Measurements from ENCODE around the gene ALDH4A1.
"Not testable (repeated sequence)": the region's sequence is repeated elsewhere in the genome, so short reads cannot be mapped to it uniquely, and the experiment has no call there.

Gene ALDH4A1

DNA sequence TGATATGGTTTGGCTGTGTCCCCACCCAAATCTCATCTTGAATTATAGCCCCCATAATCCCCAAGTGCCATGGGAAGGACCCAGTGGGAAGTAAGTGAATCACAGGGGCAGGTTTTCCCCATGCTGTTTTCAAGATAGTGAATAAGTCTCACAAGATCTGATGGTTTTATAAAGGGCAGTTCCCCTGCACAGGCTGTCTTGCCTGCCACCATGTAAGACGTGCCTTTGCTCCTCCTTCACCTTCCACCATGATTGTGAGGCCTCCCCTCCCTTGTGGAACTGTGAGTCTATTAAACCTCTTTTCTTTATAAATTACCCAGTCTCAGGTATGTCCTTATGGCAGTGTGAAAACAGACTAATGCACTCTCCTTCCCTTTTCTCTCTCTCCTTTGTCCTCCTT is 70.0 kb downstream of the ALDH4A1 start:
- DNase-seq = not testable (repeated sequence)

DNA sequence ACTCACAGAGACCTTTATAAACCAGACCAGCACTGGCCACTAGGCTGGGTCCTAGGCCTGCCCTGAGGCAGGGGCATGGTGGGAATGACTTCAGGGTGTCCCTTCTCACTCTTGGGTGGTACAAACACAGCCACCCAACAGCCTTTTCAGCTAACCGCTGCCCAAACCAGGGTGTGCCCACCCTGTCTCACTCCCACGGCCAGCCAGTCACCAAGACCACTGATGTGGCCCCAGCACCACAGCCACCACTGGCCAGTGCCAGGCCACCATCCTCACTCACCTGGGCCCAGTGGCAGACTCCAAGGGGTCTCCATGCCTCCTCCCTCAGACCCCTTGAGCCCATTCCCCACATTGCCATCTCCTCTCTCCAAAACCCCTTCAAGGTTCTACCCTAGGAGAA is 70.7 kb downstream of the ALDH4A1 start:
- DNase-seq = no peak

DNA sequence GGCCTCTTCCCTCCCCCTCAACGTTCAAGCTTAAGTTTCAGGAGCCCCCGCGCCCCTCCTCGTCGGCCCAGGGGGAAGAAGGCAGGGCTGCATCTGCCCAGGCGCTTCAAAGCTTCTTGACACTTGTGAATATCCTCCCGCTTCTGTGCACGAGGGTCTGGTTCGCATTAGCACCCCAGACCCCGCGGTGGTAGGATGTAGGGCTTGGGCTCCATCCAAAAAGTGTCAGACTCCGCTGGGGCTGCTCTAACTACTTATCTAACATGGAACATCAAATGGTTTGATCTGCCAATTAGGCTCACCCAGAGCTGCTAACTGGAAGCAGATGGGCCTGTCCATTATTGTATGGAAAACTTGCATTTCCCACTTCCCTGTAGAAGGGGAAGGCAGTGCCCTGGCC is 71.8 kb downstream of the ALDH4A1 start:
- DNase-seq = no peak

DNA sequence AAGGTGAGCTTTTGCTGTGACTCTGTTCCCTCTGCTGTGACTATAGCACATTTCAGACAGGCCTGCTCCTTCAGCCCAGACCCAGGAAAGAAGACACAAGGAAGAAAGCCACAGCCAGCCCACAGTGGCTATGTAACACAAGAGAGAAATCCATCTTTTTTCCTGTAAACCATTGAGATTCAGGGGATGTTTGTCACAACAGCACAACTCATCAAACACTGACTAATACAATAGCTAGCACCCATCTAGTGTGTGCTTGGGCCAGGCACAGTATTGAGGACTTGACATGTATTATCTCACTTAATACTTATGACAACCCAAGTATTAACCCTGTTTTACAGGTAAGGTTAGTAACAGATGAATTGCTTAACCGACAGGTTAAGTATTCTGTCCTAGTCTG is 72.7 kb downstream of the ALDH4A1 start:
- no peak for DNase-seq

DNA sequence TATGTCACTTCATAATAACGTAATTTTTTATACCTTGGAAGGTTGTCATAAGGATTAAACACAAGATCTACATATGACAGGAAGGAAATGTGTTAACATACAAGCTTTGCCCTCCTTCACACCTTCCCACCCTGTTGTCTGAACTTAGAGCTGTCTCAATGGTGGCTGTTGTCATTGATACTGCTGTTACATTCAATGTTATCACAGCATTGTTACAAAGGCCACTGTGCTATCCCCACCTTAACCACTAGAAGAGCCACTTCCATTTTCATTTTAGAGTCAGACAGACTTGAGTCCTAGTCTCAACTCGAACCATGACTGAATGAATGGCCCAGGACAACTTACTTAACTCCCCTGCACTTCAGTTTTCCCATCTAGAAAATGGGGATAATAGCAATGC is 74.1 kb downstream of the ALDH4A1 start:
- DNase-seq = no peak

DNA sequence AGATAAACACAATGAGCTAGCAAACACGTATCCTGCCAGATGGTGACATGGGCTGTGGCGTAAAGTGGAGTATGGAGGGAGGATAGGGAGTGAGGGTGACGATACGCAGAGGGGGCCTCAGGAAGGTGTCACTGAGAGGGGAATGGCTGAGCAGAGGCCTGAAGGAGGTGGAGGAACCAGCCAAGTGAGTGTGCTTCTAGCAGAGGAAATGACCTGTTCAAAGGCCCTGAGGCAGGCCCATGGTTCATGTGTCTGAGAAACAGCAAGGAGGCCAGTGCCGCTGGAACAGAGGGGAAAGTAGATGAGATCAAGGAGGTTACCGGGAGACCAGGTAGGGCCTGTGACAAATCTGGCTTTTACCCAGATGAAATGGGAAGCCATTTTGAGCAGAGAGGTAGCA is 78.9 kb downstream of the ALDH4A1 start:
- no peak for DNase-seq

Data from stimulated activated CD4-positive, alpha-beta T cell treated with anti-CD3 and anti-CD28 coated beads, Interleukin-2, amount 100 ng/mL, for 24 hours (primary cell).